Measurements from ENCODE around the gene RBM33. TPM values are rescaled to one million over a fixed set of nuclear protein-coding genes. Genes with fewer than 3 reads are reported as not detected.

Gene RBM33
- total RNA-seq, 1 donor from 2014 or later = 75.2 TPM

DNA sequence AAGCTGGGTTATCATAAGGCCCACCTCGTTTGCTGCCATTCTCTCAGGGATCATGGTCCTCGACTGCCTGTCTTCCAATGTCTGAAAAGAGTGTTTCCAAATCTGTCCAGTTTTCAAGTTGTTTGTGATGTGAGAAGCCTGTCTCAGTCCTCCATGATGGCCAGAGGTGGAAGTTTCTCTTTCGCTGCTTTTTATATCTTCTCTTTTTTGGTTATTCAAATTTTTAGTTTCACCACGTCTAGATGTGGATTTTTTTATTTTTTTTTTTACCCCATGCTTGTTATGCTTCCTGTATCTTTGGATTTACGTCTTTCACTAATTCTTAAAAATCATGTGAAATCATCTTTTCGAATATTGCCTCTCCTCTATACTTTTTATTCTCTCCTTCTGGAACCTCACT, 6.1 kb upstream of the RBM33 start:
- Mint-ChIP-seq H3K27me3 (ENCODE audit: insufficient read depth) (peaks cover 24% of the 10 kb centered on the region), H3K4me3 (no peak overlapping the region), H3K4me1 (ENCODE audit: low read depth) (peaks cover 2% of the 10 kb centered on the region), H3K27ac (no peak overlapping the region), H3K36me3 (ENCODE audit: low read depth) (peaks cover 33% of the 10 kb centered on the region), H3K9me3 (peaks cover 29% of the 10 kb centered on the region)
- DNase-seq (ENCODE audit: low spot score) = no peak
- intact Hi-C loops (cut with micrococcal nuclease) = no loop called here

DNA sequence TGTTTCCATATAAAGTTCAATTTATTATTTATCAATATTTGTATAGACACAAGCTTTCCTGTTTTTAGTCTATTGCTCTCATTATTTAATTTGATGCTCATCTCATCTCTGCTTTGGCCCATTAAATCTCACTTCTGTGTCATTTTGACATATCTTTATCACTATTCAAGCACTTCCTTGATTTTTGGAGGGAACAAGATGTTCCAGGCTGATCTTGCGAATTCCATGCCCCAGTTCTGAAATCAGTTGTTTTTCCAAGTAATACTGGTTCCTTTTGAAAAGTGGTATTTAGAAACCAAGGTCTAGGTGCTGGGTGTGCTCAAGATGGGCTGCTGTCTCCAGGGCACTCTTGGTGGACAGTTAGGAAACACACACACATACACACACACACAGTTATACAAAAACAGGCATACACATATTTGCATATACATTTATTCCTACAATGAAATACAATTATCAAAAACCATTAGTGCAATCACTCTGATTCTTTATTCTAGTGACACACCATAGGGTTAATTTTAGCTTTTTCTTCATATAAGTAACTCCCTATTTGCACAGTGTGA, 4.4 kb upstream of the RBM33 start:
- peaks cover 7% of the 10 kb centered on the region for H3K4me1 Mint-ChIP-seq (ENCODE audit: low read depth)
- H3K27me3 Mint-ChIP-seq (ENCODE audit: insufficient read depth) = peaks cover 20% of the 10 kb centered on the region
- H3K27ac Mint-ChIP-seq = no peak overlapping the region
- no peak for DNase-seq (ENCODE audit: low spot score)
- peaks cover 40% of the 10 kb centered on the region for H3K36me3 Mint-ChIP-seq (ENCODE audit: low read depth)
- intact Hi-C loops (cut with micrococcal nuclease) = loop anchor here (5.0 to 10.0 kb wide), 3 partner anchors 62 to 1855 kb away; partner anchors contain the start of gene PAXIP1
- no peak overlapping the region for H3K4me3 Mint-ChIP-seq
- H3K9me3 Mint-ChIP-seq = peaks cover 29% of the 10 kb centered on the region

DNA sequence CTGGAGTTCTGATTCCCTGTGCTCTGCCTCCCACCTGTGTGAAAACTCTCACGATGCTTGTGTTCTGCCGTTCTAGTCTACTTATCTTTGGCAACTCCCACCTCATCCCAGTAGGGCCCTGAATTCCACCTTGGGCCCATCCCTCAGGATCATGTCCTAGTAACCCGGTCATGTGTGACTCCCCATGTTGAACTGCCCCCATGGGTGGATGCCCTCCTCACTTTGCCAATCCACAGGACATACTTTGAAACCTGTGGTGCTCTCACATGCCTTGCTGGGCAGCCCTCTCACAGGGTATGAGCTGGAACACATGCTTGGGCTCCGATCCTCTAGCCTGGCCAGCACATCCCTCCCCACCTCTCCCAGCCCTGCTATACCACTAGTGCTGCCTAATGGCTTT, 3.8 kb upstream of the RBM33 start:
- intact Hi-C loops (cut with micrococcal nuclease) = loop anchor here (5.0 to 10.0 kb wide), 3 partner anchors 62 to 1854 kb away; partner anchors contain the start of gene PAXIP1
- Mint-ChIP-seq H3K4me1 (ENCODE audit: low read depth) (peaks cover 13% of the 10 kb centered on the region), H3K4me3 (no peak overlapping the region), H3K36me3 (ENCODE audit: low read depth) (peaks cover 43% of the 10 kb centered on the region), H3K9me3 (peaks cover 28% of the 10 kb centered on the region), H3K27me3 (ENCODE audit: insufficient read depth) (peaks cover 19% of the 10 kb centered on the region), H3K27ac (no peak overlapping the region)
- DNase-seq (ENCODE audit: low spot score) = no peak

DNA sequence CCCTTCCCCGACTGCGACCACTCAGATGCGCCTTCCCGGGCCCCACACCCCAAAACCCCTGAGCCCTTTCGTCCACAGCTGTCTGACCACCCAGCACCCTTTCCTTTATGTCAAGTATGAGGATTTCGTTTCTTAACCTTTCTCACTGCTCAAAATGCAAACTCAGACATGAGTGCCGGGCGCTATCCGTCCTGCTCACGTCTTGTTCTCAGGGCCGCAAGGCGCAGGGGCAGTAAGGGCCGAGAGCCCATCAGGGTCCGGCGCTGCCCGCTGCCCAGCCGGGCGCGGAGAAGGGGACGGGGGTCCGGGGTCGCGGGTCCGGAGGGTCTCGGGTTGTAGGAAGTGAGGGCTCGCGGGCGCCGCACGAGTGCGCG, 670 bp upstream of the RBM33 start:
- Mint-ChIP-seq H3K4me3 (peak overlapping the region; percentile 99), H3K27ac (peak overlapping the region; percentile 99), H3K4me1 (ENCODE audit: low read depth) (peaks cover 35% of the 10 kb centered on the region), H3K9me3 (peaks cover 9% of the 10 kb centered on the region), H3K36me3 (ENCODE audit: low read depth) (peaks cover 61% of the 10 kb centered on the region), H3K27me3 (ENCODE audit: insufficient read depth) (no peaks in the 10 kb centered on the region)
- DNase-seq (ENCODE audit: low spot score) = no peak
- intact Hi-C loops (cut with micrococcal nuclease) = loop anchor here (1.0 to 10.0 kb wide), 12 partner anchors 17 to 1851 kb away; partner anchors contain the start of genes LMBR1, PAXIP1 and UBE3C

DNA sequence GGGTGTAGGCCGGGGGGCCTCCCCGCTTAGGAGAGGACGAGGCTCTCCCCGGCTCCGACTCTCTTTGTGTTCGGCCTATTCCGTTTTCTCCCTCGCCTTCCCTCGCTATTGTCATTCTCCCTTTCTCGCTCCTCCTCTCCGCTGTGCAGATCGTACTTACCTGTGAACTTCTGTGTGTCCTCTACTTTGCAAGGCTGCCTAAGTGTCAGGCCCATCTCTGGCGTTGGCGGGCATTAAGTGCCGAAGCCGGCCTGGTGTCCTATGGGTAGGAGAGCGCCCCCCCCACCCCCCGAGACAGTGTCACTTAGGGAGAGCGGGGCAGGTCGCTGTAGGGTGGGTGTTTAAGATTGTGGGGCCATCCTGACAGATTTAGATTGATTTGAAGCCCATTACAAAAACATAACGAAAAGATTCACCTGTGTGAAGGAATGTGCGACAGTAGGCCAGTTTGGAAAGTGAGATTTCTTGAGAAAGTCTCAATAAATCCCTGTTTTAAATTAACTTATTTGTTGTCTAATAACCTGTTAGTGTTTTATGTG, 579 bp downstream of the RBM33 start:
- intact Hi-C loops (cut with micrococcal nuclease) = loop anchor here (1.0 to 10.0 kb wide), 13 partner anchors 15 to 1850 kb away; partner anchors contain the start of genes LMBR1, PAXIP1, RNF32 and UBE3C
- Mint-ChIP-seq H3K9me3 (peaks cover 20% of the 10 kb centered on the region), H3K27me3 (ENCODE audit: insufficient read depth) (no peaks in the 10 kb centered on the region), H3K36me3 (ENCODE audit: low read depth) (peaks cover 67% of the 10 kb centered on the region), H3K4me3 (peak overlapping the region; percentile 99), H3K27ac (peak overlapping the region; percentile 98), H3K4me1 (ENCODE audit: low read depth) (peaks cover 47% of the 10 kb centered on the region)
- DNase-seq (ENCODE audit: low spot score) = peak; percentile 14

DNA sequence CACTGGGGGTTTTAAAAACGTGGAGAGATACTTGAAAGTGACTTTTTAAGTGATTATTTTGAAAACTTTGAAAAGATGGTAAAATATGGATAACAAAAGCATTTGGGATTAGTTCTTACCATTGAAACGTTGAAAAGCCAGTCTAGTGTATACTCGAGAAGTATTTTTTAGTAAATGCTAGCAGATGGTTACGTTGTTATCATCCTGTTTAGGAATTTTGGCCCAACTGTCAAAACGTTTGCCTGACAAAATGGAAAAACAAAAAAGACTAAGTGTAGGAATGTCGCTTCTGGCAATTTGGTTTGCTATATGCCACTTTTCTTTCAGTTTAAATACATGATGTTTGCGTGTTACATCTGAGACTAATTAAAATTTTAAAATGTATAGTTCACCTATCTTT, 1.2 kb downstream of the RBM33 start:
- H3K27me3 Mint-ChIP-seq (ENCODE audit: insufficient read depth) = no peaks in the 10 kb centered on the region
- no peak for DNase-seq (ENCODE audit: low spot score)
- peak overlapping the region; percentile 99 for H3K4me3 Mint-ChIP-seq
- H3K27ac Mint-ChIP-seq = peak overlapping the region; percentile 98
- H3K36me3 Mint-ChIP-seq (ENCODE audit: low read depth) = peaks cover 65% of the 10 kb centered on the region
- H3K4me1 Mint-ChIP-seq (ENCODE audit: low read depth) = peaks cover 52% of the 10 kb centered on the region
- intact Hi-C loops (cut with micrococcal nuclease) = loop anchor here (1.0 to 10.0 kb wide), 3 partner anchors 441 to 1849 kb away; partner anchors contain the start of gene RNF32
- H3K9me3 Mint-ChIP-seq = peaks cover 24% of the 10 kb centered on the region

DNA sequence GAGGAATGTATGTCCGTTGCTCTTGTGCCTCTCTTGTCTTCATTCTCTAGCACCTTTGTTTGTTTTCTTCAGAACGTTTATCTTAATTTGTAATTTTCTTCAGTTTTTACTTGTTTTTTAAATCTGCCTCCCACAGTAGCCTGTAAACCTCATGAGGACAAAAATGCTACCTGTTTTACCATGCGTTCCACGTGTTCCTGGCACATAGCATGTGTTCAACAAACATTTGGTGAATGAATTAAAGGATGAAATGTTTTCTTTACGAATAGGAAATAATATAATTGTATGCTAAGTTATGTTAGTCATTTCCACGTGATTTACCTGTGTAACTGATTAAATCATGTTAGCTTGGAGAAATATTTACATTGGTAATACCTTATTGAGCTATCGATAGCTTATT, 2.2 kb downstream of the RBM33 start:
- peak overlapping the region; percentile 99 for H3K4me3 Mint-ChIP-seq
- DNase-seq (ENCODE audit: low spot score) = no peak
- H3K27me3 Mint-ChIP-seq (ENCODE audit: insufficient read depth) = no peaks in the 10 kb centered on the region
- intact Hi-C loops (cut with micrococcal nuclease) = loop anchor here (10.0 kb wide), 1 partner anchor 1848 kb away; no protein-coding TSS in a partner anchor
- H3K36me3 Mint-ChIP-seq (ENCODE audit: low read depth) = peaks cover 57% of the 10 kb centered on the region
- H3K4me1 Mint-ChIP-seq (ENCODE audit: low read depth) = peaks cover 52% of the 10 kb centered on the region
- peak overlapping the region; percentile 49 for H3K27ac Mint-ChIP-seq
- peaks cover 24% of the 10 kb centered on the region for H3K9me3 Mint-ChIP-seq

DNA sequence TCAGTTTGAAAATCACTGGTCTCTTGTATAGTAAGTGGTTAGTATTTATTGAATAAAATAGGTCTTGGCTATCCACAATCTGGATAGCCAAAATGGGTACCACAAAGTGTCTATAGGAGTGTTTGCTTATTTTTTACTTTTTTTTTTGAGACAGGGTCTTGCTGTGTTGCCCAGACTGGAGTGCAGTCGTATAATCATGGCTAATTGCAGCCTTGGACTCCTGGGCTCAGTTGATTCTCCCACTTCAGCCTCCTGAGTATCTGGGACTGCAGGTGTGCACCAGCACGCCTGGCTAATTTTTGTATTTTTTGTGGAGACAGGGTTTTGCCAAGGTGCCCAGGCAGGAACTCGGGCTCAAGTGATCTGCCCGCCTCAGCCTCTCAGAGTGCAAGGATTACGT, 2.8 kb downstream of the RBM33 start:
- H3K27me3 Mint-ChIP-seq (ENCODE audit: insufficient read depth) = no peaks in the 10 kb centered on the region
- no peak overlapping the region for H3K27ac Mint-ChIP-seq
- H3K4me3 Mint-ChIP-seq = peak overlapping the region; percentile 22
- DNase-seq (ENCODE audit: low spot score) = no peak
- H3K36me3 Mint-ChIP-seq (ENCODE audit: low read depth) = peaks cover 52% of the 10 kb centered on the region
- peaks cover 24% of the 10 kb centered on the region for H3K9me3 Mint-ChIP-seq
- H3K4me1 Mint-ChIP-seq (ENCODE audit: low read depth) = peaks cover 58% of the 10 kb centered on the region
- intact Hi-C loops (cut with micrococcal nuclease) = loop anchor here (10.0 kb wide), 1 partner anchor 1847 kb away; no protein-coding TSS in a partner anchor

DNA sequence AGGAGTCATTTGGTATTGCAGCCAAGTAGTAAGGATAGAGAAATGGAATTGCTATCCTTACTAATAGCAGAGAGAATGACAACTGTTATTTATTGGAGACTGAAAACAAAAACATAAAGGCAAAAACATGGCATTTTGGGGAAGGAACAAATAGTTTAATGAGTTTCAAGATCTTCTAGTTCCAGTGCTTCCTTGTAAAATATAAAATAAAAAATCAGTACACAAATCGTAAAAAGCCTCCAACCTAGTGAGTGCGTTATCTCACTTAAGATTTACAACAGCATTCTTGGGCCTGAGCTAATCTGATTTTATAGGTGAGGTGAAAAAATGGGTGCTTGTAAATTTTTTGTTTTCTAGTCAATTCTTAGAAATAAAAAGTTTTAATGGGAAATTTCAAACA, 3.3 kb downstream of the RBM33 start:
- H3K36me3 Mint-ChIP-seq (ENCODE audit: low read depth) = peaks cover 52% of the 10 kb centered on the region
- intact Hi-C loops (cut with micrococcal nuclease) = loop anchor here (10.0 kb wide), 1 partner anchor 1847 kb away; no protein-coding TSS in a partner anchor

DNA sequence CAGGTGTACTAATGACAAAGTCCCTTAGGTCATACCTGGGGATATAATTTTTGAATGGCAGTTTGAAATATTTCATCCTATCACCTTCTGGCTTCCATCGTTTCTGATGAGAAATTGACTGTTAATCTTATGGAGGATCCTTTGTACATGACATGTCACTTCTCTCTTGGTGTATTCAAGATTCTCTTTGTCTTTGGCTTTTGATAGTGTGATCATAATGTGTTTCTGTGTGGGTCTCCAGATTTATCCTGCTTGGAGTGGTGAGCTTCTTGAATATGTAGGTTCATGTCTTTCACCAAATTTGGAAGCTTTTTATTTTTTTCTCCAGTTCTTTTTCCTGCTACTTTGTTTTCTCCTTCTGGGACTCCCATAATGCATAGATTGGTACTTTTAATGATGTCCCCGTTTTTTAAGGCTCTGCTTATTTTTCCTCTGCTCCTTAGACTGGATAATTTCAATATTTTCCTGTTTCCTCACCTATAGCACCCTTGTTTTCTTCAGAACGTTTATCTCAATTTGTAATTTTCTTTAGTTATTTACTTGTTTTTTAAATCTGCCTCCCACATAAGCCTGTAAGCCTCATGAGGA, 4.4 kb downstream of the RBM33 start:
- peaks cover 65% of the 10 kb centered on the region for H3K4me1 Mint-ChIP-seq (ENCODE audit: low read depth)
- DNase-seq (ENCODE audit: low spot score) = no peak
- H3K4me3 Mint-ChIP-seq = no peak overlapping the region
- peaks cover 24% of the 10 kb centered on the region for H3K9me3 Mint-ChIP-seq
- intact Hi-C loops (cut with micrococcal nuclease) = loop anchor here (10.0 kb wide), 1 partner anchor 1846 kb away; no protein-coding TSS in a partner anchor
- H3K27ac Mint-ChIP-seq = no peak overlapping the region
- H3K27me3 Mint-ChIP-seq (ENCODE audit: insufficient read depth) = no peaks in the 10 kb centered on the region
- peaks cover 49% of the 10 kb centered on the region for H3K36me3 Mint-ChIP-seq (ENCODE audit: low read depth)

More for the DNA sequence above, 3.3 kb downstream of the RBM33 start:
- Mint-ChIP-seq H3K4me3 (no peak overlapping the region), H3K27me3 (ENCODE audit: insufficient read depth) (no peaks in the 10 kb centered on the region), H3K27ac (no peak overlapping the region), H3K4me1 (ENCODE audit: low read depth) (peaks cover 62% of the 10 kb centered on the region), H3K9me3 (peaks cover 24% of the 10 kb centered on the region)
- no peak for DNase-seq (ENCODE audit: low spot score)

DNA sequence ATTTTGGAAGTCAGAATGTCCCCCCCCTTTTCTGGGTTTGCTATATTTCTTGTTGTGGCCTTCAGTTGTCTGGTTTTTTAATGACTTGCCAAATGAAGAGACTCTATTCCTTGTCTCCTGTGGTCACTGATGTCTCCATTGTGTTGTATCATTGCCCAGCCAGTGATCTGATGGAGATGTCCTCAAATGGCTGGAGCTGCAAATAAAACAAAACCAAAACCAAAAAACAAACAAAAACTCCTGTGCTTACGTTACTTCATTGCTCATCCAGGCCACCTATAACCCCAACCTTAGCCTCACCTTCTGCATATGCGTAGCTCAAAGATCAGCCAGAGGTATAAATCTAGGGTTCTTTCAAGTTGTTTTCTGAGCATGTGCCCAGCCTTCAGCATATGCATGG, 5.1 kb downstream of the RBM33 start:
- Mint-ChIP-seq H3K9me3 (peaks cover 24% of the 10 kb centered on the region), H3K4me3 (no peak overlapping the region), H3K36me3 (ENCODE audit: low read depth) (peaks cover 50% of the 10 kb centered on the region)

DNA sequence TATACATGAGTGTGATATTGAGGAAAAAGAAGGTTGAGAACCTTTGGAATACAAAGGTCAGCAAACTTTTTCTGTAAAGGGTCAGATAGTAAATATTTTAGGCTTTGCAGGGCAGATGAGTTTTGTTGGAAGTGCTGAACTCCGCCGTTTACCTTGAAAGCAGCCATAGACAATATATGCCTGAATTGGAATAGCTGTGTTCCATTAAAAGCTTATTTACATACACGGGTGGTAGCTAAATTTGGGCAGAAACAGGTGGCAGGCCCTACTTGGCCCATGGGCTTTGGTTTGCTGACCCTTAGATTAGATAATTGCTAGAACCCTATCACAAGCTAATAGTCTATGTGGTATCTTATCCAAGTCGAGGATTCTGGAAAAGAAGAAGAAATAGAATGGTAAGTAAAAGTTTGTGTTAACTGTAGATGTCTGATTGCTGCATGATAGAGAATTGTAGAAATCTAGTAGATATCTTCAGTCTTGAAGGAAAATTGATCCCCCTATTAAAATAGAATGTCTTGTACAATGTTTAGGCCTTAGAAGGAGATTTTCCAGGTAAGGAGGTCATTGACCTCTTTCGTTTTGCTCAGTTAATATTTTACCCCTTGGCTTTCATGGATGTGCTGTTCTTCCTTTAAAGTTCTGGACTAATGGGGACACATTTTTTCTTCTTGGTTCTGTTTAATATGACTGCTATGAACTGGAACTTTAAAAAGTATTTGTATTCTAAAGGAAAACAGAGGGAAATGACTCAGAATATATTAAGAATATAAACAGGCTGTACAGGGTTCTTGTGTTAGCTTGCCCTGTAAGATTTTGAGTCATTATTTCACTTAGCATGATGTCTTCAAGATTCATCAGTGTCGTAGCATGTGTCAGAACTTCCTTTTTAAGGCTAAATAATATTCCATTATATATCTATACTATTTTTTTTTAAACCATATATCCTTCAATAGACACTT, 8.0 kb downstream of the RBM33 start:
- Mint-ChIP-seq H3K27me3 (ENCODE audit: insufficient read depth) (no peaks in the 10 kb centered on the region), H3K4me3 (no peak overlapping the region), H3K9me3 (peaks cover 24% of the 10 kb centered on the region), H3K36me3 (ENCODE audit: low read depth) (peaks cover 37% of the 10 kb centered on the region), H3K4me1 (ENCODE audit: low read depth) (peaks cover 50% of the 10 kb centered on the region), H3K27ac (no peak overlapping the region)
- no peak for DNase-seq (ENCODE audit: low spot score)
- intact Hi-C loops (cut with micrococcal nuclease) = no loop called here

More for the DNA sequence above, 5.1 kb downstream of the RBM33 start:
- Mint-ChIP-seq H3K27ac (no peak overlapping the region), H3K27me3 (ENCODE audit: insufficient read depth) (no peaks in the 10 kb centered on the region), H3K4me1 (ENCODE audit: low read depth) (peaks cover 72% of the 10 kb centered on the region)
- DNase-seq (ENCODE audit: low spot score) = no peak
- intact Hi-C loops (cut with micrococcal nuclease) = loop anchor here (10.0 kb wide), 1 partner anchor 1845 kb away; no protein-coding TSS in a partner anchor
